ENCODE measurements around the gene SMAD4.

The SMAD4 gene

DNA sequence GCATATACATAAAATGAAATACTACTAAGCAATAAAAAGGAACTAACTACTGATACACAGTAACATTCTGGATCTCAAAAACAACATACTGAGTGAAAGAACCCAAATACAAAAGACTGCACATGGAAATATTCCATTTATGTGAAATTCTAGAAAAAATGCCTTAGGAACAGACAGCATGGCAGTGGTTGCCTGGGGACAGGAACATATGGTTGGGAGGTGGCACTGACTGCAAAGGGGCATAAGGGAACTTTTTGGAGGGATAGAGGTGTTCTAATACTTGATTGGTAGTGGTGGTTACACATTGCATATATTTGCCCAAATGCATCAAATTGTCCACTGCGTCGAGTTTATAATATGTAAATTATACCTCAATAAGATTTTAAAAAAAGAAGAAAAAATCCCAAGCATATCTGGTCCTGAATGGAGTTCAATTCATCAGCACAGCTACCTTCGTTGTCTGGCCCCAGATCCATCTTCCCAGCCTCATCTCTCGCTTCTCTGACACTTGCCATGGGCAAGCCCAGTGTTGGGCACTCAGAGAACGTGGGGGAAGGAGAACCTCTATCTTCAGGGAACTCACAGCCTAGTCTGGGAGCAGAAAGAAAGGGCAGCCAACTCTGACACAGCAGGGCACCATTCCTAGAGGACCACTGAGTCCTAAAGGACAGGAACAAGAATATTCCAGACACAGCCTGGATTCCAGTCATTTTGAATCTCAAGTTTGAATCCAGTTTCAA, 8.6 kb upstream of the SMAD4 start:
- DNase-seq (ENCODE audit: low read depth) = no peak
- TF ChIP-seq, protein P1, sequence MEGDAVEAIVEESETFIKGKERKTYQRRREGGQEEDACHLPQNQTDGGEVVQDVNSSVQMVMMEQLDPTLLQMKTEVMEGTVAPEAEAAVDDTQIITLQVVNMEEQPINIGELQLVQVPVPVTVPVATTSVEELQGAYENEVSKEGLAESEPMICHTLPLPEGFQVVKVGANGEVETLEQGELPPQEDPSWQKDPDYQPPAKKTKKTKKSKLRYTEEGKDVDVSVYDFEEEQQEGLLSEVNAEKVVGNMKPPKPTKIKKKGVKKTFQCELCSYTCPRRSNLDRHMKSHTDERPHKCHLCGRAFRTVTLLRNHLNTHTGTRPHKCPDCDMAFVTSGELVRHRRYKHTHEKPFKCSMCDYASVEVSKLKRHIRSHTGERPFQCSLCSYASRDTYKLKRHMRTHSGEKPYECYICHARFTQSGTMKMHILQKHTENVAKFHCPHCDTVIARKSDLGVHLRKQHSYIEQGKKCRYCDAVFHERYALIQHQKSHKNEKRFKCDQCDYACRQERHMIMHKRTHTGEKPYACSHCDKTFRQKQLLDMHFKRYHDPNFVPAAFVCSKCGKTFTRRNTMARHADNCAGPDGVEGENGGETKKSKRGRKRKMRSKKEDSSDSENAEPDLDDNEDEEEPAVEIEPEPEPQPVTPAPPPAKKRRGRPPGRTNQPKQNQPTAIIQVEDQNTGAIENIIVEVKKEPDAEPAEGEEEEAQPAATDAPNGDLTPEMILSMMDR (IDR thresholded peaks at IDR 0.05; ENCODE audit: insufficient read depth, low read depth, low read length, missing control alignments) = no peak
- H3K4me3 ChIP-seq (ENCODE audit: low read depth, low read length) = no peak overlapping the region

DNA sequence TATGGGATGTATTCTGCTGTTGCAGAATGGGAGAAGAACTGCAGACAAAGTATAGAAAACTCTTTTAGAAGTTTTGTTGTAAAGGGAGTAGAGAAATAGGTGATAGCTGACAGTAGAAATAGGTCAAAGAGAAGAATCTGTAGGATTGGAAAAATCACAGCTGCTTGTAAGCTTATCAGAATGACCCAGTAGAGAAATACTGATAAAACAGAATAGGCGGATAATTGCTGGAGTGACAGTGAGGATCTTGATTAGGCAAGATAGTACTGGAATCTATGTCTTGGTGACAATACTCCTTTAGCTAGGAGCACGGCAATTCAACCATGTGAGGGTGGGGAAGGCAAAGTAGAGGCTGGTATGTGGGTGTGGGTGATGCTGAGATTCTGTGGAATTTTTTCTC, 4.5 kb upstream of the SMAD4 start:
- TF ChIP-seq, protein P1 (IDR thresholded peaks at IDR 0.05; ENCODE audit: insufficient read depth, low read depth, low read length, missing control alignments) = no peak
- DNase-seq (ENCODE audit: low read depth) = no peak
- no peak overlapping the region for H3K4me3 ChIP-seq (ENCODE audit: low read depth, low read length)

DNA sequence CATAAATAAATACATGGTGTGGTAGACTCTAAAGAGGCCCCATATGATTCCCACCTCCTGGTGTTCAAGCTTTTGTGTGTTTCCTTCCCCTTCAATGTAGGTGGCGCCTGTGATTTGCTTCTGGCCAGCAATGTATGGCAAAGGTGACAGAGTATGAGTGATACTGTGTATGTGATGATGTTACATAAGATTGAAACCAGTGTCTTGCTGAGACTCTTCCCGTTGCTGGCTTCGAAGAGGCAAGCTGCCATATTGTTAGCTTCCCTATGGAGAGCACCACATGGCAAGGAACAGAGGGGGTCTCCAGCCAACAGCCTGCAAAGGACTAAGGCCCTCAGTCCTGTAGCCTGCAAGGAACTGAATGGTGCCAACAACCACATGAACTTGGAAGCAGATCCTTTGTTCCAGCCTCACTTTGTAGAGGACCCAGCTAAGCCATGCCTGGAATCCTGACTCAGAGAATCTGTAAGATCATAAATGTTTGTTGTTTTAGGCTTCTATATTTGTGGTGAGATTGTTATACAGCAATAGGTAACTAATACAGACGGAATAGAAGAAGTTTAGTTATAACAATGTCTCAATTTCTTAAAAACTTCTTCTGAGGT, 1.7 kb upstream of the SMAD4 start:
- H3K4me3 ChIP-seq (ENCODE audit: low read depth, low read length) = no peak overlapping the region

DNA sequence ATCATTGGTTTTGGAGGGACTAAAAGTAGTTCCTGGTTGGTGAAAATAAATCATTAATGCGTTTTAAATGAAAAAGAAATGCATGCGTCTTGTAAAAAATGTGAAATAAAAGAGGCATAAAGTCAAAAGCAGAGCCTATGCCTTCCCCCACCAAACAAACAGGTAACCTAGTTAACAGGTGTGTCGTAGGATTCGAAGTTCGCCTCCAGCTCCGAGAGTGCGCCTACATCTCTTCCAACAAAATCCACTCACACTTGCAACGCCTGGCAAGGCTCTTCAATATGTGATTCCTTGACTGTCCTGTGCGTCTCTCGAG, 677 bp upstream of the SMAD4 start:
- H3K4me3 ChIP-seq (ENCODE audit: low read depth, low read length) = peak overlapping the region; percentile 71
- no peak for DNase-seq (ENCODE audit: low read depth)
- TF ChIP-seq, protein P1 (IDR thresholded peaks at IDR 0.05; ENCODE audit: insufficient read depth, low read depth, low read length, missing control alignments) = no peak

More for the DNA sequence above, 1.7 kb upstream of the SMAD4 start:
- TF ChIP-seq, protein P1 (IDR thresholded peaks at IDR 0.05; ENCODE audit: insufficient read depth, low read depth, low read length, missing control alignments) = peak; percentile 7
- DNase-seq (ENCODE audit: low read depth) = peak; percentile 67

DNA sequence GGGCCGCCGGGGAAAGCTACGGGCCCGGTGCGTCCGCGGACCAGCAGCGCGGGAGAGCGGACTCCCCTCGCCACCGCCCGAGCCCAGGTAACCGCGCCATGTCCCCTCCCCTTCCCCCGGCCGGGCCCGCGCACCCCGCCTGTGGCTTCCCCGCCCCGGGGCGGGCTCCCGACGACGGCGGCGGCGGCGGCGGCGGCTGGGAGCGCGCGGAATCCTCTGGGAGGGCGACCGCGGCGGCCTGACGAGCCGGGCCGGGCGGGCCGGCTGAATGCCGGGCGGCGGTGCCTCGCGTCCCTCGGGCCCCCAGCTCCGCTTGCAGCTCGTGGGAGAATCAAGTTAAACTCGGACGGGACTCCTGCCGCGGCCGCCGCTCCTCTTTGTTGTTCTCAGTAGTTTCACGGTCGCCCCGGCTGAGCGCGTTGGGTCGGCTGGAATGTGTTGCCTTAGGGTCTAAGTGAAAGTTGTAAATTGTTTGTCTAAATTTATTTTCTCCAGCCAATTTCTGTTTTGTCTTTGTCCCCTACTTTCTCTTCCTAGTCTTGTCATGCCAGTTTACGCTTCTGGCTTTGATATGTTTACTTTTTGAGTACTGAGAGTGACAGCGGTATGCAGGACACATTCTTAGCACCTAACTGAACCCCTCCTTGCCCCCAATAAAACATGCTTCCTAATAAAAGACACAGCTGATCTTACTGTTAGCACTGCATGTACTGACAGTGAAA, 685 bp downstream of the SMAD4 start:
- peak; percentile 66 for DNase-seq (ENCODE audit: low read depth)
- TF ChIP-seq, protein P1 (IDR thresholded peaks at IDR 0.05; ENCODE audit: insufficient read depth, low read depth, low read length, missing control alignments) = no peak
- H3K4me3 ChIP-seq (ENCODE audit: low read depth, low read length) = peak overlapping the region; percentile 71

DNA sequence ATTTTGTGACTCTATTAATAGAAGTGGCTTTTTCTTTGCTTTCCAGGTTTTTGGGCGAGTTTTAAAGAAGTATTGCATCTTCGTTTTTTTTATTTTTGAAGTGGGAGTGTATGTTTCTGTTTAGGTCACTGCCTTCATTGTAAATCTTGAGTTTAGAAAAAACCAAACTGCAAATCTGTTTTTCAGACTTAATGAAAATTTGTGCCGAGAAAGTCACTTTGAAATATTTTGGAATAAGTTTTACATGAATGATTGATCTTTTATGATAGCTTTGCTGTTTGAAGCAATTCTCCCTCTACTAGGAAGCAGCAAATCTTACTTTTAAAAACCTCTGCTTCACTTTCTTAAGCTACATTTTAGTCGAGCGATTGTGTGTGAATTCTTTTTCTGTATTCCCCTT, 2.2 kb downstream of the SMAD4 start:
- DNase-seq (ENCODE audit: low read depth) = no peak
- H3K4me3 ChIP-seq (ENCODE audit: low read depth, low read length) = peak overlapping the region; percentile 71; the same call in 1 of the 2 replicates
- TF ChIP-seq, protein P1 (IDR thresholded peaks at IDR 0.05; ENCODE audit: insufficient read depth, low read depth, low read length, missing control alignments) = no peak

Data from GM12865 (cell line).